K562 (cell line): ENCODE results near the gene CASP9. TPM values are rescaled to one million over a fixed set of nuclear protein-coding genes. Genes with fewer than 3 reads are reported as not detected.

Experiments
- AFF4 ChIP-seq: sonication (generic); formaldehyde crosslinking; IDR thresholded peaks from 2 replicates; pipeline ENCODE4 v1.8.0; 2023; ENCODE audit warnings: mild to moderate bottlenecking, missing genetic modification reagents
- BDP1 ChIP-seq: IDR thresholded peaks from 3 replicates; pipeline ENCODE4 v1.6.1; 2011; ENCODE audit not compliant: insufficient read length, insufficient read depth
- ETV6 ChIP-seq, 3 experiments: fragments of 150-350 bp in 1 of 3; sonication (generic) in 1 of 3; formaldehyde crosslinking in 1 of 3; IDR thresholded peaks; 2 replicates each; pipeline versions ENCODE4 v1.6.1 to v1.8.0; 2014 to 2022; ENCODE audit warnings: borderline replicate concordance in 2 of 3, low read depth in 2 of 3, antibody characterized with exemption in 1 of 3, low read length in 1 of 3, mild to moderate bottlenecking in 1 of 3, missing genetic modification reagents in 1 of 3
- HMGXB4 ChIP-seq: sonication (generic); formaldehyde crosslinking; IDR thresholded peaks from 2 replicates; pipeline ENCODE4 v1.8.1; 2023; ENCODE audit warnings: mild to moderate bottlenecking, missing genetic modification reagents
- NCOA1 ChIP-seq: fragments of 450-650 bp; IDR thresholded peaks from 2 replicates; pipeline ENCODE4 v1.6.1; 2016; ENCODE audit warnings: low read depth
- NFIX ChIP-seq: fragments of 250-450 bp; sonication (Bioruptor Pico); IDR thresholded peaks from 2 replicates; pipeline ENCODE4 v1.4.0; 2020; ENCODE audit warnings: low read depth, mild to moderate bottlenecking, moderate library complexity
- PHF21A ChIP-seq: fragments of 450-650 bp; IDR thresholded peaks from 2 replicates; pipeline ENCODE4 v1.6.1; 2017; ENCODE audit warnings: low read depth, borderline replicate concordance
- POLR2G ChIP-seq: fragments of 200-400 bp; formaldehyde crosslinking; IDR thresholded peaks from 2 replicates; pipeline ENCODE4 v1.6.1; 2017; ENCODE audit warnings: low read depth, mild to moderate bottlenecking, antibody characterized with exemption, low read length, moderate library complexity
- POLR2H ChIP-seq: IDR thresholded peaks from 2 replicates; pipeline ENCODE4 v1.6.1; 2016; ENCODE audit warnings: missing genetic modification characterization, low read depth, mild to moderate bottlenecking, control low read depth, missing compliant biosample characterization, moderate library complexity
- RBM22 ChIP-seq: fragments of 200-400 bp; formaldehyde crosslinking; IDR thresholded peaks from 2 replicates; pipeline ENCODE4 v1.6.1; 2018; ENCODE audit warnings: low read length, low read depth; ENCODE audit not compliant: poor library complexity, severe bottlenecking
- SIN3A ChIP-seq, 2 experiments: fragments of 150-350 bp in 1 of 2; IDR thresholded peaks; 2 replicates each; pipeline ENCODE4 v1.6.1; 2011 to 2016; ENCODE audit warnings: borderline replicate concordance in 2 of 2, low read depth in 2 of 2, low read length in 2 of 2, mild to moderate bottlenecking in 2 of 2, moderate library complexity in 2 of 2; ENCODE audit not compliant: control insufficient read depth in 1 of 2
- SMAD4 ChIP-seq: fragments of 250-450 bp; sonication (Bioruptor Pico); conservative IDR thresholded peaks from 2 replicates; pipeline ENCODE4 v1.8.0; 2021; ENCODE audit warnings: inconsistent platforms, mild to moderate bottlenecking, moderate library complexity
- SRSF1 ChIP-seq: fragments of 200-400 bp; formaldehyde crosslinking; IDR thresholded peaks from 2 replicates; pipeline ENCODE4 v1.6.1; 2017; ENCODE audit warnings: mild to moderate bottlenecking, low read depth, low read length, moderate library complexity
- ZBTB2 ChIP-seq: fragments of 450-650 bp; IDR thresholded peaks from 2 replicates; pipeline ENCODE4 v1.6.1; 2016; ENCODE audit warnings: antibody characterized with exemption
- ZBTB7A ChIP-seq: IDR thresholded peaks from 2 replicates; pipeline ENCODE4 v1.6.1; 2011; ENCODE audit warnings: low read depth, mild to moderate bottlenecking, low read length, moderate library complexity, borderline replicate concordance; ENCODE audit not compliant: control insufficient read depth
- ZKSCAN3 ChIP-seq: fragments of 250-450 bp; sonication (Bioruptor Pico); IDR thresholded peaks from 2 replicates; pipeline ENCODE4 v1.4.0; 2020
- ZNF280A ChIP-seq: fragments of 450-650 bp; IDR thresholded peaks from 2 replicates; pipeline ENCODE4 v1.6.1; 2018; ENCODE audit warnings: mild to moderate bottlenecking, low read depth; ENCODE audit not compliant: partially characterized antibody
- ZNF41 ChIP-seq: fragments of 250-450 bp; sonication (Bioruptor Pico); conservative IDR thresholded peaks from 2 replicates; pipeline ENCODE4 v1.4.0; 2020; ENCODE audit warnings: mild to moderate bottlenecking
- ZNF444 ChIP-seq: fragments of 250-450 bp; sonication (Bioruptor Pico); IDR thresholded peaks from 2 replicates; pipeline ENCODE4 v1.4.0; 2020; ENCODE audit warnings: mild to moderate bottlenecking, moderate library complexity
- polyA plus RNA-seq, 8 experiments: library from polyadenylated mRNA; depleted of rRNA in 4 of 8; stranded (reverse) in 5 of 8; unstranded in 3 of 8; fragments of >200 nt; fragmentation: Nextera tagmentation in 2 of 8; fragmentation: Illumina TruSeq in 1 of 8; extraction: Ambion mirVana in 2 of 8; extraction: Trizol in 1 of 8; gene quantifications; 2 replicates each; pipeline versions ENCODE4 v1.2.1 to v1.2.3, GENCODE V29; 2011 to 2014; ENCODE audit warnings: inconsistent platforms in 1 of 8, missing spikeins in 1 of 8
- total RNA-seq, 7 experiments: library from RNA; depleted of rRNA in 6 of 7; stranded (reverse); fragments of >200 nt in 6 of 7; fragmentation: Illumina TruSeq in 2 of 7; extraction: Trizol in 2 of 7; gene quantifications; 2 replicates each; pipeline versions ENCODE4 v1.2.1 to v1.2.3, GENCODE V29; 2011 to 2021; ENCODE audit warnings: low replicate concordance in 1 of 7

The CASP9 gene
- total and polyA plus RNA-seq, 9 of the 15 experiments (the other 6 are each of a cell fraction or from before 2014, with no cell fraction given), result 10.8 to 54.1 (median 30.7) TPM

GRCh38 chr1:15515022-15515663 is 8.9 kb downstream of the CASP9 start (continued):
- TF ChIP-seq HMGXB4 (CRISPR knock-in tag) (no peak), NCOA1 (no peak), SRSF1 (no peak), POLR2H (tag) (no peak), ZNF444 (CRISPR knock-in tag) (no peak), ZKSCAN3 (CRISPR knock-in tag) (no peak), SIN3A (IDR thresholded peaks at IDR 0.05; ENCODE audit: borderline replicate concordance in 2 of 2, control insufficient read depth in 1 of 2, low read depth in 2 of 2, low read length in 2 of 2) (no peak), PHF21A (no peak), NFIX (CRISPR knock-in tag) (no peak), ZBTB2 (no peak), POLR2G (no peak), RBM22 (no peak), ZNF41 (CRISPR knock-in tag) (no peak), ETV6 (IDR thresholded peaks at IDR 0.05; ENCODE audit: borderline replicate concordance in 1 of 2, low read depth in 2 of 2, low read length in 1 of 2) (peak; percentile 24 to 48; a peak in 1 of 4 replicates), ETV6 (CRISPR knock-in tag; IDR thresholded peaks at IDR 0.05; ENCODE audit: borderline replicate concordance) (no peak), BDP1 (no peak), SMAD4 (CRISPR knock-in tag) (no peak), ZNF280A (no peak), ZBTB7A (no peak), AFF4 (CRISPR knock-in tag) (no peak)
